IPS-NIHi7 (cell line): Measurements from ENCODE around the gene ASCL5.

Experiments used
- DNase-seq: peaks from one replicate; pipeline ENCODE4 v3.0.0; 2012; ENCODE audit warnings: mixed read lengths; ENCODE audit errors: extremely low spot score

Gene ASCL5

GRCh38 chr1:201153474-201154388 is 26.7 kb upstream of the ASCL5 start:
- peak; percentile 66 for DNase-seq

- peak; percentile 67 for DNase-seq
Observed at GRCh38 chr1:201149400-201149799, 22.4 kb upstream of the ASCL5 start.

- no peak for DNase-seq
Observed at GRCh38 chr1:201147396-201148015, 20.5 kb upstream of the ASCL5 start.

- DNase-seq, result no peak
Observed at GRCh38 chr1:201146626-201147390, 19.8 kb upstream of the ASCL5 start.

- no peak for DNase-seq
Observed at GRCh38 chr1:201145816-201146215, 18.8 kb upstream of the ASCL5 start.

- DNase-seq, result no peak
Observed at GRCh38 chr1:201145132-201145531, 18.1 kb upstream of the ASCL5 start.

- no peak for DNase-seq
Observed at GRCh38 chr1:201144701-201145100, 17.7 kb upstream of the ASCL5 start.

GRCh38 chr1:201143726-201144635 is 17.0 kb upstream of the ASCL5 start:
- no peak for DNase-seq

- no peak for DNase-seq
Observed at GRCh38 chr1:201142849-201143725, 16.1 kb upstream of the ASCL5 start.

- no peak for DNase-seq
Observed at GRCh38 chr1:201142011-201142848, 15.2 kb upstream of the ASCL5 start.

- no peak for DNase-seq
Observed at GRCh38 chr1:201141418-201141817, 14.4 kb upstream of the ASCL5 start.

- DNase-seq, result no peak
Observed at GRCh38 chr1:201140941-201141260, 13.9 kb upstream of the ASCL5 start.

GRCh38 chr1:201140235-201140940 is 13.4 kb upstream of the ASCL5 start:
- no peak for DNase-seq

- DNase-seq, result no peak
Observed at GRCh38 chr1:201139756-201140155, 12.8 kb upstream of the ASCL5 start.

- no peak for DNase-seq
Observed at GRCh38 chr1:201139306-201139705, 12.3 kb upstream of the ASCL5 start.

- no peak for DNase-seq
Observed at GRCh38 chr1:201138311-201138840, 11.4 kb upstream of the ASCL5 start.

- no peak for DNase-seq
Observed at GRCh38 chr1:201137579-201138310, 10.8 kb upstream of the ASCL5 start.

GRCh38 chr1:201137024-201137392 is 10.0 kb upstream of the ASCL5 start:
- DNase-seq, result no peak
